Fibroblast of lung (primary cell): ENCODE measurements around the gene PCDHGA4. TPM values are rescaled to one million over a fixed set of nuclear protein-coding genes. Genes with fewer than 3 reads are reported as not detected.
"Not testable (repeated sequence)": the region's sequence is repeated elsewhere in the genome, so short reads cannot be mapped to it uniquely, and the experiment has no call there.

Source experiments
- DNase-seq, 2 donors: peaks; one replicate each; pipeline versions ENCODE4 v3.0.0 to v3.0.0-alpha.2; 2010; ENCODE audit warnings: low read depth in 2 of 2
- H2AFZ ChIP-seq: 2 replicates; pipeline ENCODE4 v1.5.1; 2012; ENCODE audit warnings: low read length, control low read depth, inconsistent platforms
- H3K27ac ChIP-seq: 2 replicates; pipeline ENCODE4 v1.5.1; 2011; ENCODE audit warnings: low read length, control low read depth; ENCODE audit not compliant: insufficient read depth
- H3K27me3 ChIP-seq: 2 replicates; pipeline ENCODE4 v1.5.1; 2011; ENCODE audit warnings: mild to moderate bottlenecking, low read length; ENCODE audit not compliant: control insufficient read depth, insufficient read depth
- H3K36me3 ChIP-seq: 2 replicates; pipeline ENCODE4 v1.5.1; 2011; ENCODE audit warnings: low read length; ENCODE audit not compliant: control insufficient read depth, insufficient read depth
- H3K4me1 ChIP-seq: 2 replicates; pipeline ENCODE4 v1.5.1; 2011; ENCODE audit warnings: low read length; ENCODE audit not compliant: control insufficient read depth, insufficient read depth; ENCODE audit errors: extremely low read depth
- H3K4me2 ChIP-seq: 2 replicates; pipeline ENCODE4 v1.5.1; 2011; ENCODE audit warnings: low read length, control low read depth; ENCODE audit not compliant: insufficient read depth; ENCODE audit errors: extremely low read depth
- H3K4me3 ChIP-seq, 4 experiments: fragments of 200-600 bp in 1 of 4; sonication (generic) in 1 of 4; replicated peaks in 1 of 4; 2 replicates each; pipeline ENCODE4 v1.5.1; 2011 to 2016; ENCODE audit warnings: low read length in 4 of 4, low read depth in 3 of 4, mild to moderate bottlenecking in 3 of 4, control low read depth in 2 of 4, inconsistent platforms in 1 of 4, mixed read lengths in 1 of 4; ENCODE audit not compliant: insufficient read depth in 1 of 4; ENCODE audit errors: control extremely low read depth in 1 of 4
- H3K79me2 ChIP-seq: 2 replicates; pipeline ENCODE4 v1.5.1; 2012; ENCODE audit warnings: mild to moderate bottlenecking, low read length, inconsistent platforms; ENCODE audit not compliant: control insufficient read depth, insufficient read depth
- H3K9ac ChIP-seq: 2 replicates; pipeline ENCODE4 v1.5.1; 2011; ENCODE audit warnings: mild to moderate bottlenecking, low read length, control low read depth; ENCODE audit not compliant: insufficient read depth
- H3K9me3 ChIP-seq: 2 replicates; pipeline ENCODE4 v1.5.1; 2012; ENCODE audit warnings: low read depth, low read length; ENCODE audit not compliant: control insufficient read depth, insufficient read depth
- H4K20me1 ChIP-seq: 2 replicates; pipeline ENCODE4 v1.5.1; 2011; ENCODE audit warnings: low read length; ENCODE audit not compliant: control insufficient read depth, insufficient read depth; ENCODE audit errors: extremely low read depth
- CTCF ChIP-seq, 2 donors: IDR thresholded peaks in 1 of 2; conservative IDR thresholded peaks in 1 of 2; 1 replicate in 1 of 2; 2 replicates in 1 of 2; pipeline ENCODE4 v1.5.1; 2011 to 2012; ENCODE audit warnings: low read length in 2 of 2, control low read depth in 1 of 2, inconsistent platforms in 1 of 2, low read depth in 1 of 2, mild to moderate bottlenecking in 1 of 2
- EZH2 ChIP-seq: IDR thresholded peaks from 2 replicates; pipeline ENCODE4 v1.5.1; 2012; ENCODE audit warnings: low read length, control low read depth, mild to moderate bottlenecking; ENCODE audit errors: missing control alignments
- polyA plus RNA-seq, 2 donors: library from polyadenylated mRNA; depleted of rRNA in 1 of 2; stranded (reverse) in 1 of 2; unstranded in 1 of 2; fragments of >200 nt; gene quantifications; 2 replicates each; pipeline ENCODE4 v1.2.1, GENCODE V29; 2011 to 2012; ENCODE audit warnings: missing spikeins in 1 of 2
- total RNA-seq: library from RNA; depleted of rRNA; stranded (reverse); fragments of >200 nt; gene quantifications from 2 replicates; pipeline ENCODE4 v1.2.1, GENCODE V29; 2014

The PCDHGA4 gene
- total and polyA plus RNA-seq, 2 donors (not counting 1 experiment from before 2014, with no cell fraction given), result 6.4 to 7.6 TPM

- peak within 1 kb of the TSS; percentile 38 to 48 (median 46) for H3K4me3 ChIP-seq
- no peak within 1 kb of the TSS for H3K27ac ChIP-seq
- TF ChIP-seq CTCF (conservative IDR thresholded peaks at IDR 0.05 in 1 of 2, IDR thresholded peaks at IDR 0.05 in 1 of 2; ENCODE audit: low read depth in 1 of 2, low read length in 2 of 2) (peak; percentile 41 to 61), EZH2 (no peak)
- peaks cover 8% of the 10 kb centered on the region for H3K27me3 ChIP-seq
- peaks cover 2% of the 10 kb centered on the region for H3K9me3 ChIP-seq
- H2AFZ ChIP-seq, result peak within 1 kb of the TSS; percentile 60
- H3K9ac ChIP-seq, result no peak within 1 kb of the TSS
- DNase-seq, result peak; percentile 25 to 57
- H3K36me3 ChIP-seq, result no peaks in the 10 kb centered on the region
- no peaks in the 10 kb centered on the region for H3K79me2 ChIP-seq
- no peaks in the 10 kb centered on the region for H4K20me1 ChIP-seq
- no peaks in the 10 kb centered on the region for H3K4me1 ChIP-seq
- peak within 1 kb of the TSS; percentile 59 for H3K4me2 ChIP-seq
Observed at GRCh38 chr5:141373673-141374317, 19.0 kb downstream of the PCDHGA4 start, which contains the start of gene PCDHGA6. TSS of gene PCDHGA6 (plus strand) at chr5:141373891. CDS start at chr5:141374084, 193 bp downstream.

- Histone ChIP-seq H3K36me3 (no peaks in the 10 kb centered on the region), H3K9me3 (peaks cover 2% of the 10 kb centered on the region), H3K4me1 (no peaks in the 10 kb centered on the region), H3K27ac (no peak overlapping the region), H3K4me3 (peak overlapping the region in 1 of 4 experiments; percentile 48), H3K4me2 (no peak overlapping the region), H3K79me2 (no peaks in the 10 kb centered on the region), H4K20me1 (no peaks in the 10 kb centered on the region), H3K27me3 (peaks cover 8% of the 10 kb centered on the region), H3K9ac (no peak overlapping the region), H2AFZ (no peak overlapping the region)
- DNase-seq, result no peak
- TF ChIP-seq CTCF (conservative IDR thresholded peaks at IDR 0.05 in 1 of 2, IDR thresholded peaks at IDR 0.05 in 1 of 2; ENCODE audit: low read depth in 1 of 2, low read length in 2 of 2) (no peak), EZH2 (no peak)
Observed at GRCh38 chr5:141374627-141375026, 19.8 kb downstream of the PCDHGA4 start.

GRCh38 chr5:141375444-141376155, 20.8 kb downstream of the PCDHGA4 start:
- not testable (repeated sequence) for H3K4me2 ChIP-seq, H3K9ac ChIP-seq, H3K4me1 ChIP-seq, H3K27me3 ChIP-seq, H2AFZ ChIP-seq, H3K9me3 ChIP-seq, H3K27ac ChIP-seq, H3K79me2 ChIP-seq, H3K4me3 ChIP-seq, H4K20me1 ChIP-seq, H3K36me3 ChIP-seq, DNase-seq
